Erythroblast (primary cell): ENCODE measurements around the gene RAMACL.

ENCODE experiments used
- GATA1 ChIP-seq: IDR thresholded peaks from 2 replicates; pipeline ENCODE4 v1.6.1; 2011; ENCODE audit warnings: low read depth, mild to moderate bottlenecking, control low read depth, low read length, moderate library complexity
- POLR2A ChIP-seq: IDR thresholded peaks from 2 replicates; pipeline ENCODE4 v1.6.1; 2011; ENCODE audit warnings: mild to moderate bottlenecking, low read length

- no peak for TF ChIP-seq POLR2A
- TF ChIP-seq GATA1 = no peak
Measured at GRCh38 chr6:166629628-166630027, 43.1 kb upstream of the RAMACL start.
